Activated T-helper 1 cell treated with Interleukin-2 at 50 U/mL for 16 hours (primary cell): ENCODE results near the gene MELTF.

Experiments used
- DNase-seq: peaks from one replicate; pipeline ENCODE4 v3.0.0-alpha.2; 2020; ENCODE audit warnings: low read depth

MELTF gene

DNA sequence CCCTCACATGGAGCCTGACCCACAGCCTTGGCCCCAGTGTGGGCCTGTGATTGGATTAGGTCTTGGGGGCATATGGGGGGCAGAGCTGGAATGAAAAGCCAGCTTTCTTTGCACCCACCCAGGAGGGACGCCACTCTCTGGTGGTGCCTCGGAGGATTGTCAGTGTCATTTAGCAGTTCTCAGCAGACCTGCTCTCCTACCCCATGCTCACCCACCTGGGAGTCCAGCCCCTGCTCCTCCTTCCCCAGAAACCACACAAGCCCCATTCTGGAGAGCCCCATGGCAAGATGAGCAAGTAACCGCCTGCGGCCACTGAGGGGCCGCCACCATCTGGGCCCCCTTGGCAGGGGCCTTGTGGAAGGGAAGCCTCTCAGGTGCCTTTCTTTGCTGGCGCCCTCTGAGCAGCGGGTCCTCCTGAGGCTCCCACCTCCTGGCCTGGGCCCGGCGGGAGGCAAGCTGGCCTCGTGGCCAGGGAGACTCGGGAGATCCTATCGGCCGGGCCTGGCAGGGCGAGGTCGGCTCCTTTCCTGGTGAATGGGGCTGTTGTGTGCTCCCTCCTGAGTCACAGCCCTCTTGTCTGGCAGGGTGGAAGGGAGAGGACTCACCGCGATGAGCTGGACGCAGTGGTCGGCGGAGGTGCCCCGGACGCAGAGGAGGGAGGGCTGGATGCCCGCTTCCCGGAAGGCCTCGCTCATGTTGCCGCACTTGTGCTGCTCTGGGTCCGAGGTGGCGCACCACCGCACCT is 2.3 kb downstream of the MELTF start:
- no peak for DNase-seq

DNA sequence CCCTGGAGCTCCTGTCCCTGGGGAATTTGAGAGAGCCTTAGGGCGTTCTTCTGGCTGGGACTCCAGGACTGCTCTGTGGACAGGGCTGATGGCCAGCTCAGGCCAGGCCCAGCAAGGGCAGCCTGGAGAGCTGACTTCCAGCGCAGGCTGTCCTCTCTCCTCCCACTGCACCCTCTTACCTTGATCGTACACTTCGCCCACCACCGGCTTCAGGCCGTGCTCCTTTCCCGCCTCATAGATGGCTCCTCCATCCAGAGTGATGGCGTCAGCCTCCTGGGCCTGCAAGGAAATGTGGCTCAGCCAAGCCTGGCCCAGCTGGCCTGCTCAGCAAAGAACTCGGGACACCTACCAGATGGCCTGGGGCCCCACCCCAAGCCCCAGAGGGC is 3.1 kb downstream of the MELTF start:
- DNase-seq, result no peak

- DNase-seq, result no peak
Observed at GRCh38 chr3:197025736-197026480, 3.7 kb downstream of the MELTF start.

DNA sequence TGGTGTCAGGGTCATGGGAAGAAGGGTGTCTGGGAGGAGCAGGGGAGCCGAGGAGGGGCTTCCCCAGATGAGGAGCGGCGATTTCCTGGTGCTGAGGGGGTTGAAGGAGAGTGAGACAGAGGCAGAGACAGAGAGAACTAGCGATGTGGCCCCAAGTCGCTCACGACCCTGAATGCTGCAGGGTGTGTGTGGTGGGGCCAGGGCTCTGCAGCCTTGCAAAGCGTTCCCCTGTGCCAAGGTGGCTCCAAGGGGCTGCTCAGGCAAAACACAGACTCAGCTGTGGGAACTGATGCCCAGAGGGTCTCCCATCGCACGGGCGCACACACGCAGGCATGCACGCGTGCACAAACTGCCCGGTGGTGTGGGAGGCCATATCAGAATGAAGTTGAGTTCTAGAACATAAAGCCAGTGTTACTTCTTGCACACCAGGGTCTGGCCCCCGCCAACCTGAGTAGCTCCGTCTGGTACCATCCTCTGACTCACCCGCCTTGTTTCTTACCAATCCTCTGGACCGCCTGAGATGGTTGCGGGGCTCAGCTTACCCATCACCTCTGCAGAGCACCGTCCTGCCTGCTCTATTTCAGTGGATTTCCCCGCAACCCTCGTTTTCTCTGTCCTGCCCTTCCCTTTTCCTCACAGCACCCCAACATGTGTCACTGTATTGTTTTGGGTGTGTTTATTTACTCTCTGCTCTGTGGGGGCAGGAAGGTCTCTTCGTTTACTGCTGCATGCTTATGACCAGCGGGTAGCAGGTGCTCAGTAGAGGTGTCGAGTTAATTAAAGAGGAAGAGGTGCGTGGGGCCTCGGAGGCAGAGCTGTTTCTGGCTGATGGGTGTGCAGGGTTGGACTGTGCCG is 4.5 kb downstream of the MELTF start:
- no peak for DNase-seq

DNA sequence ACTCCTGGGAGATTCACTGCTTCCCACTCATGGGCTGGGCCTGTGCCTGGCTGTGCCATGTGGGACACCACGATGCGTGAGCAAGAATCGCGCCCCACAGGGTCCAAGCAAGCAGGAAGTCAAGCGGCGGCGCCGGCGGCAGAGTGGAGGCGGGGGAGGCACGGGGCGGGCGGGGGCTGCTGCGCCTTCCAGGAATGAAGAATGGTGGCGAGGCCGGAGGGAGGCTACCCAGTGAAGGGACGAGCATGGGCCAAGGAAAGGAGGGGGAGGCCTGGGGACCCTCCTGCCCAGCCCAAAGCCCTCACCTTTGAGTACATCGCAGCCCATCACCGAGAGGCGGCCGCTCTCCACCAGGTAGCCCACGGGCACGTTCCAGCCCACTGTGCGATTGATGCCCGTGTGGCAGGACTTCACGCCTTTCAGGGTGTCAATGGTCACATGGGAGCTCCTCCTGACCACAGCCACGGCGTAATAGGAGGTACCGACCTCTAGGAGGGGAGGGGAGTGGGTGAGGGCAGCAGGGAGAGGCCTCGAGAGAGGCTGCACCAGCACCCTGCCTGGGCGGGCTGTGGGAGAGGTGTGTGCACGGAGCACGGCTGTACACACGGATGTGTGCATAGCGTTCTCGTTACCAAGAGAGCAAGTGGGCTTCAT is 5.5 kb downstream of the MELTF start:
- no peak for DNase-seq

- no peak for DNase-seq
Observed at GRCh38 chr3:197023241-197023997, 6.2 kb downstream of the MELTF start.

DNA sequence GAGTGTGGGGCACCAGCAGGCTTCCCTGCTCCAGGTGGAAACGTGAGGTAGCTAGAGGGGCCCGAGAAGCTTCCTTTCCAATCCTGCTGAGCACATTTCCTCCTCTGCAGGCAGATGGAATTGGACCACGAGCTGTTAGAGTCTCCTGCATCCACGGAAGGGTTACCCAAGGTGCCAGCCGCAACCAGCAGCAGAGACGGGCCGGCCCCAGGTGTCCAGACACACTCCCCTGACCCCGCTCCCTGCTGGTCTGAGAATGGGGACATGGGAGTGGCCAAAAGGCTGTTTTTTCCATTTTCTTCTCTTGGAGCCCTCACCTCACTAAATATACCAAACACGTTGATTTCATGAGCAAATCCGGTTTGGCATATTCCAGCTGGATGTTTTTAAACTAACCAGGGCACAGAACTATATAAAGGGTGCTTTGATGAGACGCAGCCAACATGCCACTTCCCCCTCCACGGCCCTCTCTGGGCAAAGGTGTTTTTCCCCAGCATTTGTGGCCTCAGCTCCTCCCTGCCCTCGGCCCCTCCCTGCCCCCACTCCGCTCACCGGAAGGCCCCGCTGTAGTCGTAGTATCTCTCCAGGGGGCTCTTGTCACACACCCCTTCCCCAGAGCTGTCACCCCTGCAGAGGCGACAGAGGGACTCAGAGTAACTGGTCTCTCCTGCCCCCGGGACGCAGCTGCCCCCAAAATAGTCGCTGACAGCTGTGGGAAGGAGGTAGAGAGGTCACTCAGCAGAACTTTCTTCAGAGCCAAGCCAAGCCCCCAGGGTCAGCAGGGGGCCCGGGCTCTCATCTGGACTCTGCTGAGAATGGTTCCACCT is 7.0 kb downstream of the MELTF start:
- DNase-seq, result no peak

- DNase-seq, result no peak
Observed at GRCh38 chr3:197021729-197022404, 7.8 kb downstream of the MELTF start.

DNA sequence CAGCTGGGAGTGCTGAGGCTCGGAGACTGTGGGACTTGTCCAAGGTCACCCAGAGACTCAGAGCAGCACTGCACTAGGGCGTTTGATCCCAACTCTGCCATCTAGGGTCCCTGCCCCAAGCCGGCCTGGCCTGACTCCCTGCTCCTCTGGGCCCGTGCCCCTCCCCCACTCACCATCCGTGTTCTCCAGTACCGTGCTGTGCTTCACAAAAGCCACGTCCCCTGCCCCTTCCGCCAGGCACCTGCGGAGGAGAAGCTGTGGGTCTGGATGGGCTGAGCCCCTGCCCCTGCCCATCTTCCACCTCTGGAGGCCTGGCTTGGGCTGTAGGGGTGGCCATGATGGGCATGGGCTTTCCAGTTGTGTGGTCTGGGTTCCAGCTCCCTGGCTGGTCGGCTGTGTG is 8.4 kb downstream of the MELTF start:
- DNase-seq, result no peak

DNA sequence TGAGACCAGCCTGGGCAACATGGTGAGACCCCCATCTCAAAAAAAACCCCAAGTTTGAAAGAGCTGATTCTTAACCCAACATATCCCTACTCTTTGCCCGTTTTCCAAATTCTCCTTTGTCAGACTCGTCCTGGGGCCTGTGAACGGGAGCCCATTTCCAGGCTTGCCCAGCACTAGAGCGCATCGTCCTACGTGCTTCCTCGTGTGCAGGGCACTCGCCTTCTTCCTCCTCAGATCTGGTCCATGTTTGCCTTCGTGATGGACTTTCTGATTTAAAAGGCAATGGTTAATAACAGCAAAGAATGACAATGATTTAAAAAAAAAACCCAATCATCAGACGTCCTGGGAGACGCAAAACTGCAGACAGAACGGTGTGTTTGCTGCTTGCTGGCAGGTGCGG is 10.1 kb downstream of the MELTF start:
- DNase-seq, result no peak

DNA sequence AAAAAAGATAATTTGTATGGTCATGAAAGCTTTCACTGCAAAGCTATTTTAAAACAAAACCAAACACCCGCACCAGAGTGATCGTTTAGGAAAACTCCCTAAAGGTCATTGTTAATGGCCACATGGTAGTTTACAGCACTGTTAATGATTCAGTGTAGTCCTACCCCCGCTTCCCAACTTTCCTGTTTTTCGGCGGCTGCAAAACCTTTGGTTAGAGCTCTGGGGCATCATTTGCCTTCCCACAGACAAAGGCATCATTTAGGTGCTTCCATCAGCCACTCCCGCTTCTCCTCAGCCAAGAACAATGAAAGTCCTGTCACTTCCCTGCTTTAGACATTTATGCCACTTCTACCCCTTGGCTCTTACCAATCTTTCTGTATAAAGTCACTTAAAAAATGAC is 10.6 kb downstream of the MELTF start:
- DNase-seq, result no peak

GRCh38 chr3:197017003-197017402 is 12.6 kb downstream of the MELTF start:
- DNase-seq, result no peak

DNA sequence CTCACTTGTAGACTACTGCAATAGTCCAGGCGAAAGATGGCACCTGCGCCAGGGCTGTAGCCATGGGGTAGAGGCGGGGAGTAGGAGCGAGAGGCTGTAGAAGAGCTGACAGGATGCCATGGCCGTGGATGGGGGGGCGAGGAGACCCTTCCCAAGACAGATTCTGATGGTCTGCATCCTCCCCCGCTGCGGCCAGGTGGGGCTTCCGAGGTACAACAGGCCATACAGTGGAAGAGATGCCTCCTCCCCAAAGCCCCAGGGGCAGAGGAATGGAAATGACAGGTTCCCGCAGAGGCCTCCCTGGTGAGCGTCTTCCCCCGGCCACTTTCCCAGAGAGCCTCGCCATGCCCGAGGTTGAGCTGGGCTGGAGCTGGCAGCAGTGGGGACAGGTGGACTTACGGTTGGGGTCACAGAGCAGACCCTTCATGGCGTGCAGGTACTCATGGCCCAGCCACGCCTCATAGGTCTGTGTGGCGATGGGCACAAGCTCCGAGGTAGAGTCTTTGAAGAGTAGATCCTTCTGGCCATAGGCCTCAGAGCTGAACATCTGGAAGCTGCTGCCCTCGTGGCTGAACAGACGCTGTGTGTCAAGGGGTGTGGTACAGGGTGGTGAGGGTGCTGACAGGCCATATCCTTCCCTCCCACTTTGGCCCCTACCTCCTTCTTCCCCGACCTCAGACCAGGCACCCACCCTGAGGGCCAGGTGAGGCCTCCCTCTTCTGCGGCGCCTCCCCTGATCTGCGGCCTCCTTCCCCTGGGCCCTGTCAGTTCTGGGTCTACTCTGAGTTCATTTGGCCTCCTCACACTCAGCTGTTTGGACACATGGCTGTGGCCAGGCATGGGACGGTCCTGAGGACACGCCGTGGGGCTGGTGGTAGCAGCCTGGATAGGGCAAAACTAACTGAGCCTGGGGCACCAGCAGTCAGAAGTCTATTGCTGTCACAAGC is 13.6 kb downstream of the MELTF start:
- DNase-seq, result no peak

DNA sequence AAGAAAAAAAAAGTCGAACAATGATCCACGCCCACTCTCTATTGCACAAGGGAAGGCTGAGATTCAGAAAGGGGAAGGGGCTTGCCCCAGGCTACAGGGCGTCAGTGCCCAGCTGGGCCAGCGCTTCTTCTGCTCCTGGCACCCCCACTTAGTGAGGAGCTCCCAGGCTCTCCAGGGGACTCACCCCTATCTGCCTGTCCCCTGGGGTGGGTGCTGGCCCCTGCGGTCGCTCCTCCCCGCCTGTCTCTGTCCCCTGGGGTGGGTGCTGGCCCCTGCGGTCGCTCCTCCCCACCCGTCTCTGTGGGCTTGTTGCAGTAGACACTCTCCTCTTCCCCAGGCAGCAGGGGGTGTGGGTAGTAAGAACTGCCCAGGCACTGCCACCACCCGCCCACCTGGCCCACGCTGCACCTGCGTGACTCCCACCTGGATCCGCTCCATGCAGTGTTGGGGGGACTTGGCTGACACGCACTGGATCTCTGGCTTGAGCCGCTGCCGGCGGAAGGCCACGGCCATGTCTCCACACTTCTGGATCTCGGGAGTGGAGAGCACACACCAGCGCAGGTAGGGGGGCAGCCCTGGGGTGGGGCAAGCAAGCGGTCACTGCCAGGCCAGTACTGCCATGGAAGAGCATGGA is 14.6 kb downstream of the MELTF start:
- DNase-seq, result no peak

GRCh38 chr3:197014024-197014423 is 15.6 kb downstream of the MELTF start:
- no peak for DNase-seq

DNA sequence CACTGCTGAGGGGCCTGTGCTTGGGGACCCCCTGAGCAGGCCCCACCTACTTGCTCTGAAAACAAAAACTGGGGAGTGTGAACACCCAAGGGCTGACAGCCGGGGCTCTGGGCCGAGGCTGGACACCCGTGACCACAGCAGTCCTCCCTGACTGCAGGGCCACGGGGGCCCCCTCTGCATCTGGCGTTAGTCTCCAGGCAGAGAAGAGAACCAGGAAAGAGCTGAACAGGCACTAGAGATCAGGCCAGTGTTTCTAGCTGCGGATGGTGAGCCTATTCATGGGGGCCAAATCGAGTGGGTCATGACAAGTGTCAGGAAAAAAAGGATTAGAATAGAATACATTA is 17.1 kb downstream of the MELTF start:
- no peak for DNase-seq

GRCh38 chr3:197011780-197012539 is 17.7 kb downstream of the MELTF start:
- DNase-seq, result no peak
